Prostate gland (tissue), 2 donors: ENCODE results near the gene NR2F2.

Source experiments
- CTCF ChIP-seq, 4 experiments: fragments of 200-600 bp in 2 of 4; fragments of 450-650 bp in 2 of 4; sonication (generic) in 2 of 4; IDR thresholded peaks; 1 replicate in 3 of 4; 2 replicates in 1 of 4; pipeline ENCODE4 v1.5.1; 2016 to 2019; ENCODE audit warnings: antibody characterized with exemption in 4 of 4, mild to moderate bottlenecking in 2 of 4, moderate library complexity in 2 of 4
- POLR2A ChIP-seq: fragments of 450-650 bp; IDR thresholded peaks from one replicate; pipeline ENCODE4 v1.6.1; 2016; ENCODE audit warnings: antibody characterized with exemption, mild to moderate bottlenecking
- POLR2AphosphoS5 ChIP-seq: sonication (generic); formaldehyde crosslinking; IDR thresholded peaks from one replicate; pipeline ENCODE4 v1.6.1; 2017; ENCODE audit warnings: antibody characterized with exemption

- TF ChIP-seq CTCF (IDR thresholded peaks at IDR 0.05) (no peak), POLR2A (no peak), POLR2AphosphoS5 (no peak)
Measured at GRCh38 chr15:96346409-96346970, 16.0 kb downstream of the NR2F2 start.
